Esophagus muscularis mucosa (tissue), 4 donors: ENCODE data around the gene TSPAN32. TPM values are rescaled to one million over a fixed set of nuclear protein-coding genes. Genes with fewer than 3 reads are reported as not detected.

Source experiments
- DNase-seq: peaks from one replicate; pipeline ENCODE4 v3.0.0-alpha.2; 2017; ENCODE audit errors: extremely low spot score
- H3K27ac ChIP-seq, 4 donors: fragments of 200-600 bp; sonication (generic); replicated peaks in 1 of 4; 1 replicate in 3 of 4; 2 replicates in 1 of 4; pipeline ENCODE4 v1.5.1; 2016 to 2019; ENCODE audit warnings: mild to moderate bottlenecking in 1 of 4
- H3K27me3 ChIP-seq, 4 donors: fragments of 200-600 bp; sonication (generic); one replicate each; pipeline versions ENCODE4 v1.5.1 to v1.6.0; 2016 to 2019
- H3K36me3 ChIP-seq, 4 donors: fragments of 200-600 bp; sonication (generic); one replicate each; pipeline ENCODE4 v1.5.1; 2016 to 2019
- H3K4me1 ChIP-seq, 4 donors: fragments of 200-600 bp; sonication (generic); one replicate each; pipeline ENCODE4 v1.5.1; 2016 to 2019
- H3K4me3 ChIP-seq, 4 donors: fragments of 200-600 bp; sonication (generic); 1 replicate in 2 of 4; 2 replicates in 2 of 4; pipeline ENCODE4 v1.5.1; 2016 to 2019; ENCODE audit warnings: mild to moderate bottlenecking in 4 of 4, moderate library complexity in 1 of 4
- H3K9me3 ChIP-seq, 4 donors: fragments of 200-600 bp; sonication (generic); 1 replicate in 3 of 4; 2 replicates in 1 of 4; pipeline ENCODE4 v1.5.1; 2016 to 2019
- CTCF ChIP-seq, 3 experiments: fragments of 200-600 bp in 2 of 3; fragments of 450-650 bp in 1 of 3; sonication (generic) in 2 of 3; IDR thresholded peaks; one replicate each; pipeline ENCODE4 v1.5.1; 2017 to 2019; ENCODE audit warnings: antibody characterized with exemption in 3 of 3, mild to moderate bottlenecking in 2 of 3, moderate library complexity in 1 of 3
- EP300 ChIP-seq: sonication (generic); formaldehyde crosslinking; IDR thresholded peaks from one replicate; pipeline ENCODE4 v1.6.1; 2017; ENCODE audit warnings: antibody characterized with exemption
- POLR2A ChIP-seq: fragments of 450-650 bp; IDR thresholded peaks from one replicate; pipeline ENCODE4 v1.6.1; 2017; ENCODE audit warnings: antibody characterized with exemption, moderate library complexity, mild to moderate bottlenecking, low read depth
- POLR2AphosphoS5 ChIP-seq, 2 donors: sonication (generic); formaldehyde crosslinking; IDR thresholded peaks; one replicate each; pipeline ENCODE4 v1.6.1; 2017; ENCODE audit warnings: antibody characterized with exemption in 2 of 2
- WGBS: methylation state at CpG from one replicate; pipeline ENCODE4 v1.1.5; 2018; 5-methylcytosine and 5-hydroxymethylcytosine counted together
- intact Hi-C: fragments of 100-400 bp; cut with DNase I; formaldehyde crosslinking; loops from one replicate; pipeline ENCODE4 v1.15.1; 2023
- total RNA-seq, 4 donors: library from RNA; depleted of rRNA; stranded (reverse); fragments of >200 nt; gene quantifications; one replicate each; pipeline versions ENCODE4 v1.1.0 to v1.2.1, GENCODE V29; 2016

TSPAN32 gene
- total RNA-seq, 4 donors from 2014 or later, result 0.52 to 3.5 (median 1.2) TPM; not detected in 1

DNA sequence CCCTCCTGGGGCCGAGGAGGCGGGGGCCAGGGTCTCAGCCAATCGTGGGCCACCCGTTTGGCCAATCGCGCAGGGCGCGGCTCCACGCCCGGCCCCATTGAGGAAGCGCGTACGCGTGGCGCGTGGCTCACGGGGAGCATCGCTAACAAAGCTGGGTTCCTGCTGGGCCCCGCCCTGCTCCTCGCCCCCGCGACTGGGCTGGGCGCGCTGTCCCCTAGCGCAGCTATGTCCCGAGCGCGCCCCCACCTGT is 30.8 kb upstream of the TSPAN32 start:
- no peak for TF ChIP-seq POLR2A
- no peak for TF ChIP-seq CTCF (IDR thresholded peaks at IDR 0.05)
- TF ChIP-seq EP300, result no peak
- TF ChIP-seq POLR2AphosphoS5 (IDR thresholded peaks at IDR 0.05), result no peak
- DNase-seq, result peak; percentile 62
- WGBS, result 0% methylated on average over 5 of the region's 28 CpGs
- Histone ChIP-seq H3K4me3 (peak overlapping the region; percentile 51 to 62 (median 54)), H3K27me3 (peaks cover 0 to 85% (median 35%) of the 10 kb centered on the region in 4 donors), H3K9me3 (no peaks in the 10 kb centered on the region), H3K36me3 (no peaks in the 10 kb centered on the region), H3K4me1 (peaks cover 21 to 30% (median 28%) of the 10 kb centered on the region in 4 donors), H3K27ac (no peak overlapping the region)
- intact Hi-C loops, result no loop called here

GRCh38 chr11:2271327-2272227 is 30.2 kb upstream of the TSPAN32 start:
- Histone ChIP-seq H3K4me3 (peak overlapping the region in 1 of 4 donors; percentile 54), H3K9me3 (no peaks in the 10 kb centered on the region), H3K4me1 (peaks cover 21 to 30% (median 28%) of the 10 kb centered on the region in 4 donors), H3K27me3 (peaks cover 0 to 88% (median 35%) of the 10 kb centered on the region in 4 donors), H3K27ac (no peak overlapping the region), H3K36me3 (no peaks in the 10 kb centered on the region)
- WGBS, result 28% methylated on average over 26 of the region's 45 CpGs
- intact Hi-C loops, result no loop called here
- DNase-seq, result peak; percentile 78
- TF ChIP-seq CTCF (IDR thresholded peaks at IDR 0.05) (no peak), EP300 (no peak), POLR2AphosphoS5 (IDR thresholded peaks at IDR 0.05) (no peak), POLR2A (no peak)

DNA sequence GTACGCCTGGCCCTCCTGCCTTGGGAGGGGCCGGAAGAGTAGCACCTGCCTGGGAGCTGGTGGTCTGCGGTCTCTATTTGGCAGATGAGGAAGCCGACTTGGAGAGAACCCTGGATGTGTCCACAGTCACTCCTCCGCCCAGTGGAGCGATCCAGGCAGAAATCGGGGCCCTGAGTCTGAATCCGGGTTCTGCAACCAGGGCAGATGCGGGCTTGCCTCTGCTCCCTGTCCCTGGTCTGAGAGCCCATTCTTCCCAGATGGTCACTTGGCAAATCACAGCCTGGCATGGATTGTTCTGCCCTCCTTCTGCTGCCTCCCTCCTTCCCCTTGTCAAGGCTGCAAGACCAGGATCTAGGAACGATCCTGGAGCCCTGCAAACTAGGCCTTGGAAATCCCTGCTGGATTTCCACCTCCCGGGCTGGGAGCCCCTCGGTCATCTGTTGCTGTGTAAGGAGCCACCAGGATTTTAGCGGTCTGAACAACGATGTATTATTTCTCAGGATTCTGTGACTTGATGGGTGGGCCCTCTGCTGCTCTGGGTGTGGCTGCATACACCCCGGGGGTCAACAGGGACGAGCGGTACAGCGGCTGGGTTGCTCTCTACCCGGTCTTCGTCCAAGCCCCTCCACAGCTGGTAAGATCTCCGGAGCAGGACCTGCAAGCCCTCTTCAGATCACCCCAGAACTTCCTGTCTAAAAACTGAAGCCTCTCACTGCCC is 29.4 kb upstream of the TSPAN32 start:
- intact Hi-C loops, result no loop called here
- 89% methylated on average over 8 of the region's 21 CpGs for WGBS
- TF ChIP-seq EP300 (no peak), POLR2A (no peak), POLR2AphosphoS5 (IDR thresholded peaks at IDR 0.05) (no peak), CTCF (IDR thresholded peaks at IDR 0.05) (no peak)
- DNase-seq, result no peak
- H3K9me3 ChIP-seq, result no peaks in the 10 kb centered on the region
- H3K36me3 ChIP-seq, result no peaks in the 10 kb centered on the region
- peaks cover 0 to 82% (median 35%) of the 10 kb centered on the region in 4 donors for H3K27me3 ChIP-seq
- H3K27ac ChIP-seq, result no peak overlapping the region
- H3K4me1 ChIP-seq, result peaks cover 21 to 30% (median 28%) of the 10 kb centered on the region in 4 donors
- no peak overlapping the region for H3K4me3 ChIP-seq

DNA sequence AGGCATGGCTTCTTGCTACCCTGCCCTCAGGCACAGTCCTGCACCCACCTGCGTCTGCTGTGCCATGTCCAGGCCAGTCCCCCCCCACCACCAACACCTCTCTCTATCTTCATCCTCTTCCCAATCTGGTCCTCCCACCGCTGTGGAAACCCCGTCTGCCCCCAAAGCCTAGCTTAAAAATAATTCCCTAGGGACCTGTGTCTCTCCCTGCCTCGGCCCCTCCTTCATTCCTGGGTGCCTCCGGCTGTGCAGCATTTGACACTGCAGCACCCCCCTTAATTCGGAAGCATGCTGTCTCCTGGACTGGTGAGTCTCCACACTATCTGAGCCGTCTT is 28.9 kb upstream of the TSPAN32 start:
- intact Hi-C loops, result no loop called here
- 88% methylated on average over 7 of the region's 7 CpGs for WGBS
- peak; percentile 85 for DNase-seq
- TF ChIP-seq CTCF (IDR thresholded peaks at IDR 0.05), result no peak
- TF ChIP-seq EP300, result no peak
- TF ChIP-seq POLR2A, result no peak
- TF ChIP-seq POLR2AphosphoS5 (IDR thresholded peaks at IDR 0.05), result no peak
- Histone ChIP-seq H3K27ac (no peak overlapping the region), H3K27me3 (peaks cover 0 to 78% (median 35%) of the 10 kb centered on the region in 4 donors), H3K36me3 (no peaks in the 10 kb centered on the region), H3K4me1 (peaks cover 21 to 30% (median 28%) of the 10 kb centered on the region in 4 donors), H3K9me3 (no peaks in the 10 kb centered on the region), H3K4me3 (no peak overlapping the region)
